NB4 (cell line): Measurements from ENCODE around the gene FNIP1.
"Not testable (repeated sequence)": the region's sequence is repeated elsewhere in the genome, so short reads cannot be mapped to it uniquely, and the experiment has no call there.

ENCODE experiments used
- DNase-seq: peaks from one replicate; pipeline ENCODE4 v3.0.0; 2010; ENCODE audit warnings: low read depth
- H3K4me3 ChIP-seq: one replicate; pipeline ENCODE4 v1.5.1; 2011; ENCODE audit warnings: mild to moderate bottlenecking, low read depth, low read length, moderate library complexity
- CTCF ChIP-seq: IDR thresholded peaks from one replicate; pipeline ENCODE4 v1.5.1; 2012; ENCODE audit warnings: low read depth, low read length
- MYC ChIP-seq: IDR thresholded peaks from 2 replicates; pipeline ENCODE4 v1.6.1; 2011; ENCODE audit warnings: low read depth, low read length
- POLR2A ChIP-seq: IDR thresholded peaks from 2 replicates; pipeline ENCODE4 v1.6.1; 2011; ENCODE audit warnings: mild to moderate bottlenecking; ENCODE audit not compliant: insufficient read length; ENCODE audit errors: extremely low read depth
- TF ChIP-seq, protein P1 (sequence below): IDR thresholded peaks from 2 replicates; pipeline ENCODE4 v1.6.1; 2011; ENCODE audit warnings: low read depth, low read length

Gene FNIP1

DNA sequence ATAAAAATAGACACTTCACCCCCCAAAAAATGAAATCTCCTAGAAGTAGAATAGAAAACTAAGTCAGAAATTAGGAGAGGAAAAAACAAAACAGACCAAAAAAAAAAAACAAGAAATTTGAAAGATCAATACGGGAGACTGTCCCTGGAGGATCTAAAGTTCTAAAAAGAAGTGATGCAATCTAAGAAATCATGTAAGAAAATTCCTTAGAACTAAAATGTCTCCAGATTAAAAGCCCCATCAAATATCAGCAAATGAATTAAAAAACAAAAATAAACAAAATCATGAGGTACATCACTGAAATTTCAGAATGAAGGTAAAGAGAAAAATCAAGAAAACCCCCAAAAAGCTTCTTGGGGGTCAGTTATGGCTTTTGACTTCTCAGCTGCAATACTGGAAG is 13.5 kb downstream of the FNIP1 start:
- no peak overlapping the region for H3K4me3 ChIP-seq
- DNase-seq: no peak
- TF ChIP-seq MYC (no peak), POLR2A (no peak), CTCF (no peak)
- TF ChIP-seq, protein P1, sequence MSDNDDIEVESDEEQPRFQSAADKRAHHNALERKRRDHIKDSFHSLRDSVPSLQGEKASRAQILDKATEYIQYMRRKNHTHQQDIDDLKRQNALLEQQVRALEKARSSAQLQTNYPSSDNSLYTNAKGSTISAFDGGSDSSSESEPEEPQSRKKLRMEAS: no peak

GRCh38 chr5:131782717-131783116 is 14.1 kb downstream of the FNIP1 start:
- DNase-seq: no peak
- no peak for TF ChIP-seq POLR2A
- no peak for TF ChIP-seq CTCF
- no peak for TF ChIP-seq MYC
- TF ChIP-seq, protein P1: no peak
- no peak overlapping the region for H3K4me3 ChIP-seq

DNA sequence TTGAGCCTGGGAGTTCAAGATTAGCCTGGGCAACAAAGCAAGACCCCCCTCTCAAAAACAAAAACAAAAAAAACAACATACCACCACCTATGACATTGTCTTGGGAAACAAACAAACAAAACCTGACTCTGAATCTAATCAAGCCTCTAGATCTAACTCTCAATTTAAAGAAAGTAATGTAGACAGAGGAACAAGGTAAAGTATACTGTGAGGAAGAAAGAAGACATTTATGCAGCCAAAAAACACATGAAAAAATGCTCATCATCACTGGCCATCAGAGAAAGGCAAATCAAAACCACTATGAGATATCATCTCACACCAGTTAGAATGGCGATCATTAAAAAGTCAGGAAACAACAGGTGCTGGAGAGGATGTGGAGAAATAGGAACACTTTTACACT is 18.7 kb downstream of the FNIP1 start:
- DNase-seq, H3K4me3 ChIP-seq: not testable (repeated sequence)

DNA sequence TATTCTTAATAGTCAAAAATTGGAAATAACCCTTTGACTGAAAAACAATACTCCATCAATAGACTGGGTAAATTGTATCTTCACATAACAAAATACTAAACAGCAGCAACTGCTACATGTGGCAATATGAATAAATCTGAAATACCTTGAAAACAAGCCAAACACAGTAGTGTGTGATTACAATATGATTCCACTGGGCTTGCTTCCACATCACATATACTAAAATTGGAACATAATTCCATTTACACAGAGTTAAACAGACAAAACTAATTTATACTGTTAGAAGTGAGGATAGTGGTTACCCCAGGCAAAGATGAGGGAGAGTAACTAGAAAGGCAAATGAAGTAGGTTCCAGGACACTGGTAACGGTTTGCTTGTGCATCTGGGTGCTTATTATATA is 20.4 kb downstream of the FNIP1 start:
- TF ChIP-seq MYC: no peak
- TF ChIP-seq, protein P1: no peak
- no peak for TF ChIP-seq POLR2A
- TF ChIP-seq CTCF: no peak
- no peak overlapping the region for H3K4me3 ChIP-seq
- no peak for DNase-seq

DNA sequence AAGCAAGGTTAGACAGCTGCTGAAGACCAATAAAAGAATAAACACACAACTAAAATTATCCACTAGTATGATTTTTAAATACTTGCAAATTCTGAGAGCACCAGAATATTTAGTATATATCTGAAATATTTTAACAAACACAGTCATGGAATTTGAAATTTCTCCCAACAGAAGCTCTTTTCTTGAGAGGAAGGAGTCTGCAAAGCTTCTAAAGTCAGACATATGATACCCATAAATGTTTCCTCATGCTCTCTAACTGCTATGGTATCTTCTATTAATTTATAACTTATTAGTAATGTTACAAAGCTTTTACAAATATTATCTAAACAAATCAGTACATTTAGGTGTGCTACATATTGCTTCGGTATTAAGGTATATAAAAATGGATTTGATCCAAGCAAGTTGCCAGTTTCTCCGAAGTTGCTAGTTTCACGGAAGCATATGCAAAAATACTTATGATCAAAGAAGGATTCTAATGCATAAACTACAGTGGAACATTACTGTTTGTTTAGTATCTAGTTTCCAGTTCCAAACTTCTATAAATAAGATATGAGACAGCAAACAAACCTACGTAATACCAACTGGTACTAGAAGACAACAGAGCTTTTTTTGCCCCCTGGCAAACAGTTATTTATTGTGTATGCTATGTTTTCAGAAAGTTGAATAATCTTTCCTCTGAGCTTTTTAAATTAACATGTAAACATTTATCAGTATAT is 22.0 kb downstream of the FNIP1 start:
- DNase-seq: no peak
- TF ChIP-seq MYC: no peak
- H3K4me3 ChIP-seq: no peak overlapping the region

- TF ChIP-seq CTCF (no peak), POLR2A (no peak), MYC (no peak)
- TF ChIP-seq, protein P1: no peak
- no peak for DNase-seq
Observed at GRCh38 chr5:131773805-131774204, 23.0 kb downstream of the FNIP1 start.

GRCh38 chr5:131771692-131772091 is 25.1 kb downstream of the FNIP1 start:
- no peak overlapping the region for H3K4me3 ChIP-seq

More at GRCh38 chr5:131773805-131774204, 23.0 kb downstream of the FNIP1 start:
- H3K4me3 ChIP-seq: no peak overlapping the region

More at GRCh38 chr5:131771692-131772091, 25.1 kb downstream of the FNIP1 start:
- DNase-seq: no peak
- TF ChIP-seq CTCF (no peak), MYC (no peak), POLR2A (no peak)
- TF ChIP-seq, protein P1: no peak
